HEK293 (cell line): ENCODE measurements around the gene EIF5B.
"Not testable (repeated sequence)": the region's sequence is repeated elsewhere in the genome, so short reads cannot be mapped to it uniquely, and the experiment has no call there.

ENCODE experiments used
- CTCF ChIA-PET: fragments of 350-600 bp; formaldehyde crosslinking; extraction: SDS; loops from one replicate; lab custom pipeline; 2021; ENCODE audit warnings: antibody characterized with exemption; lab: Yijun Ruan, JAX
- POLR2A ChIA-PET: fragments of 300-600 bp; formaldehyde crosslinking; extraction: SDS; loops from one replicate; lab custom pipeline; 2020; ENCODE audit warnings: antibody characterized with exemption, inconsistent platforms; lab: Yijun Ruan, JAX
- H3K27ac ChIP-seq: fragments of 200-500 bp; sonication (Bioruptor generic); 2 replicates; pipeline ENCODE4 v1.5.1; 2014; ENCODE audit warnings: low read depth, low read length, control low read depth, inconsistent platforms; ENCODE audit errors: extremely low read depth
- H3K36me3 ChIP-seq, 2 experiments: fragments of 200-500 bp in 1 of 2; sonication (Bioruptor generic) in 1 of 2; 1 replicate in 1 of 2; 2 replicates in 1 of 2; pipeline ENCODE4 v1.5.1; 2014 to 2017; ENCODE audit warnings: inconsistent platforms in 2 of 2, low read length in 2 of 2; ENCODE audit not compliant: control insufficient read depth in 2 of 2, insufficient read depth in 1 of 2
- H3K4me1 ChIP-seq: fragments of 200-500 bp; sonication (Bioruptor generic); 2 replicates; pipeline ENCODE4 v1.5.1; 2014; ENCODE audit warnings: mild to moderate bottlenecking, low read length, inconsistent platforms; ENCODE audit not compliant: control insufficient read depth, insufficient read depth
- H3K4me3 ChIP-seq: 2 replicates; pipeline ENCODE4 v1.5.1; 2011; ENCODE audit warnings: low read depth, mild to moderate bottlenecking, control low read depth, low read length, moderate library complexity
- H3K9me3 ChIP-seq: fragments of 200-500 bp; sonication (Bioruptor generic); 2 replicates; pipeline ENCODE4 v1.5.1; 2014; ENCODE audit warnings: low read depth, low read length, inconsistent platforms; ENCODE audit not compliant: control insufficient read depth, insufficient read depth
- HIC1 ChIP-seq: fragments of 450-650 bp; formaldehyde crosslinking; IDR thresholded peaks from 2 replicates; pipeline ENCODE4 v1.5.1; 2016; ENCODE audit warnings: missing biosample characterization, missing genetic modification characterization
- OSR2 ChIP-seq: fragments of 450-650 bp; formaldehyde crosslinking; IDR thresholded peaks from 2 replicates; pipeline ENCODE4 v1.5.1; 2016; ENCODE audit warnings: missing biosample characterization, missing genetic modification characterization
- ZBTB1 ChIP-seq: fragments of 450-650 bp; formaldehyde crosslinking; IDR thresholded peaks from 2 replicates; pipeline ENCODE4 v1.5.1; 2016; ENCODE audit warnings: missing biosample characterization, missing genetic modification characterization
- ZBTB17 ChIP-seq: fragments of 450-650 bp; formaldehyde crosslinking; IDR thresholded peaks from 2 replicates; pipeline ENCODE4 v1.5.1; 2016; ENCODE audit warnings: missing biosample characterization, missing genetic modification characterization
- ZBTB44 ChIP-seq: fragments of 450-650 bp; IDR thresholded peaks from 2 replicates; pipeline ENCODE4 v1.5.1; 2018; ENCODE audit warnings: missing biosample characterization, mild to moderate bottlenecking, missing genetic modification characterization
- ZNF146 ChIP-seq: fragments of 450-650 bp; formaldehyde crosslinking; IDR thresholded peaks from 2 replicates; pipeline ENCODE4 v1.5.1; 2016; ENCODE audit warnings: missing biosample characterization, missing genetic modification characterization
- ZNF341 ChIP-seq: fragments of 450-650 bp; formaldehyde crosslinking; IDR thresholded peaks from 2 replicates; pipeline ENCODE4; 2016; ENCODE audit warnings: low read depth, missing biosample characterization, missing genetic modification characterization
- ZNF501 ChIP-seq: fragments of 450-650 bp; formaldehyde crosslinking; IDR thresholded peaks from 2 replicates; pipeline ENCODE4 v1.5.1; 2016; ENCODE audit warnings: missing biosample characterization, missing genetic modification characterization
- ZNF521 ChIP-seq: fragments of 450-650 bp; formaldehyde crosslinking; IDR thresholded peaks from 2 replicates; pipeline ENCODE4 v1.5.1; 2017; ENCODE audit warnings: missing biosample characterization, mild to moderate bottlenecking, missing genetic modification characterization
- ZNF639 ChIP-seq: fragments of 450-650 bp; formaldehyde crosslinking; IDR thresholded peaks from 2 replicates; pipeline ENCODE4 v1.5.1; 2016; ENCODE audit warnings: missing biosample characterization, missing genetic modification characterization
- ZNF660 ChIP-seq: fragments of 450-650 bp; IDR thresholded peaks from 2 replicates; pipeline ENCODE4 v1.5.1; 2018; ENCODE audit warnings: missing biosample characterization, mild to moderate bottlenecking, missing genetic modification characterization
- ZNF777 ChIP-seq: fragments of 450-650 bp; formaldehyde crosslinking; IDR thresholded peaks from 2 replicates; pipeline ENCODE4 v1.5.1; 2017; ENCODE audit warnings: missing biosample characterization, missing genetic modification characterization, borderline replicate concordance
- ZSCAN4 ChIP-seq: fragments of 450-650 bp; formaldehyde crosslinking; IDR thresholded peaks from 2 replicates; pipeline ENCODE4 v1.5.1; 2017; ENCODE audit warnings: missing biosample characterization, missing genetic modification characterization
- TF ChIP-seq, protein P1 (sequence below): fragments of 450-650 bp; formaldehyde crosslinking; IDR thresholded peaks from 2 replicates; pipeline ENCODE4 v1.5.1; 2016; ENCODE audit warnings: missing biosample characterization, missing genetic modification characterization
- TF ChIP-seq, protein P2 (sequence below): fragments of 450-650 bp; formaldehyde crosslinking; IDR thresholded peaks from 2 replicates; pipeline ENCODE4 v1.5.1; 2016; ENCODE audit warnings: missing biosample characterization, missing genetic modification characterization

EIF5B gene

DNA sequence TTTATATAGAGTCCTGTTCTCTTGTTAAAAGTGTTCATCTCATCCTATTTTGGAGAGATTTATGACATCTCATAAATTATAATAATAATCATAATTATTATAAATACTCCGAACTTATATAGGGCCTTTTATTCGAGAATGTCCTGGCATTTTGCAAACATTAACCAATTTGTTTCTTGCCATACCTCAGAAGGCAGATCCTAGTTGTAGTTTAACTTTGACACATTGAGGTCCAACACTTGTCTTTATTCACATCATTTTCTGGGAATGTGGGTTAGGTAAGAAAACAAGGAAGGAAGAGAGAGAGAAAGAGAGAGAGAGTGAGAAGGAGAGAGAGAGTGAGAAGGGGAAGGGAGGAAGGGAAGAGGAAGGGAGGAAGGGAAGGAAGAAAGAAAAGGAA is 36.1 kb upstream of the EIF5B start, which contains the start of gene LYG1:
TSS of gene LYG1 (minus strand) at position 101 of the 400 bp plus-strand sequence. CDS start 5,527 bp downstream, outside the sequence.
- POLR2A ChIA-PET, H3K9me3 ChIP-seq, H3K4me3 ChIP-seq, CTCF ChIA-PET, H3K4me1 ChIP-seq, H3K27ac ChIP-seq: not testable (repeated sequence)
- peaks cover 0 to 15% of the 10 kb centered on the region in 2 experiments; a peak in 2 of 3 replicates for H3K36me3 ChIP-seq

- H3K36me3 ChIP-seq, result peaks cover 41 to 53% of the 10 kb centered on the region in 2 experiments
- no peak overlapping the region for H3K4me3 ChIP-seq
- POLR2A ChIA-PET, result no interaction called here
- no peak overlapping the region for H3K27ac ChIP-seq
- CTCF ChIA-PET, result no interaction called here
- TF ChIP-seq, protein P1, sequence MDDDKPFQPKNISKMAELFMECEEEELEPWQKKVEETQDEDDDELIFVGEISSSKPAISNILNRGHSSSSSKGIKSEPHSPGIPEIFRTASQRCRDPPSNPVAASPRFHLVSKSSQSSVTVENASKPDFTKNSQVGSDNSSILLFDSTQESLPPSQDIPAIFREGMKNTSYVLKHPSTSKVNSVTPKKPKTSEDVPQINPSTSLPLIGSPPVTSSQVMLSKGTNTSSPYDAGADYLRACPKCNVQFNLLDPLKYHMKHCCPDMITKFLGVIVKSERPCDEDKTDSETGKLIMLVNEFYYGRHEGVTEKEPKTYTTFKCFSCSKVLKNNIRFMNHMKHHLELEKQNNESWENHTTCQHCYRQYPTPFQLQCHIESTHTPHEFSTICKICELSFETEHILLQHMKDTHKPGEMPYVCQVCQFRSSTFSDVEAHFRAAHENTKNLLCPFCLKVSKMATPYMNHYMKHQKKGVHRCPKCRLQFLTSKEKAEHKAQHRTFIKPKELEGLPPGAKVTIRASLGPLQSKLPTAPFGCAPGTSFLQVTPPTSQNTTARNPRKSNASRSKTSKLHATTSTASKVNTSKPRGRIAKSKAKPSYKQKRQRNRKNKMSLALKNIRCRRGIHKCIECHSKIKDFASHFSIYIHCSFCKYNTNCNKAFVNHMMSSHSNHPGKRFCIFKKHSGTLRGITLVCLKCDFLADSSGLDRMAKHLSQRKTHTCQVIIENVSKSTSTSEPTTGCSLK (tag by site-specific recombination), result no peak
- TF ChIP-seq ZNF777 (tag by site-specific recombination), result no peak
- TF ChIP-seq, protein P2, sequence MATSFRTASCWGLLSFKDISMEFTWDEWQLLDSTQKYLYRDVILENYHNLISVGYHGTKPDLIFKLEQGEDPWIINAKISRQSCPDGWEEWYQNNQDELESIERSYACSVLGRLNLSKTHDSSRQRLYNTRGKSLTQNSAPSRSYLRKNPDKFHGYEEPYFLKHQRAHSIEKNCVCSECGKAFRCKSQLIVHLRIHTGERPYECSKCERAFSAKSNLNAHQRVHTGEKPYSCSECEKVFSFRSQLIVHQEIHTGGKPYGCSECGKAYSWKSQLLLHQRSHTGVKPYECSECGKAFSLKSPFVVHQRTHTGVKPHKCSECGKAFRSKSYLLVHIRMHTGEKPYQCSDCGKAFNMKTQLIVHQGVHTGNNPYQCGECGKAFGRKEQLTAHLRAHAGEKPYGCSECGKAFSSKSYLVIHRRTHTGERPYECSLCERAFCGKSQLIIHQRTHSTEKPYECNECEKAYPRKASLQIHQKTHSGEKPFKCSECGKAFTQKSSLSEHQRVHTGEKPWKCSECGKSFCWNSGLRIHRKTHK (tag by site-specific recombination), result no peak
- TF ChIP-seq OSR2 (tag by site-specific recombination), result no peak
- TF ChIP-seq HIC1 (tag by site-specific recombination), result no peak
- no peak for TF ChIP-seq ZBTB17
- no peak for TF ChIP-seq ZBTB44 (tag by site-specific recombination)
- no peak for TF ChIP-seq ZNF660 (tag by site-specific recombination)
- TF ChIP-seq ZNF501 (tag by site-specific recombination), result no peak
- no peak for TF ChIP-seq ZNF639 (tag by site-specific recombination)
- no peak for TF ChIP-seq ZNF146
- no peak for TF ChIP-seq ZBTB1
- TF ChIP-seq ZSCAN4 (tag by site-specific recombination), result no peak
- no peak for TF ChIP-seq ZNF521 (tag by site-specific recombination)
- TF ChIP-seq ZNF341 (tag by site-specific recombination), result no peak
- no peaks in the 10 kb centered on the region for H3K4me1 ChIP-seq
- H3K9me3 ChIP-seq, result no peaks in the 10 kb centered on the region
Observed at GRCh38 chr2:99317161-99317872, 19.9 kb upstream of the EIF5B start.

GRCh38 chr2:99317873-99318200 is 19.4 kb upstream of the EIF5B start:
- POLR2A ChIA-PET, H3K4me3 ChIP-seq, CTCF ChIA-PET, H3K9me3 ChIP-seq, H3K4me1 ChIP-seq, H3K27ac ChIP-seq: not testable (repeated sequence)
- peaks cover 46 to 55% of the 10 kb centered on the region in 2 experiments for H3K36me3 ChIP-seq
